NCI-H226 (cell line): Measurements from ENCODE around the gene PPFIA4.

Experiments
- DNase-seq: peaks from one replicate; pipeline ENCODE4 v3.0.0-alpha.2; 2015

PPFIA4 gene

GRCh38 chr1:203041351-203041932 lies 15.2 kb downstream of the PPFIA4 start:
- DNase-seq, result no peak

DNA sequence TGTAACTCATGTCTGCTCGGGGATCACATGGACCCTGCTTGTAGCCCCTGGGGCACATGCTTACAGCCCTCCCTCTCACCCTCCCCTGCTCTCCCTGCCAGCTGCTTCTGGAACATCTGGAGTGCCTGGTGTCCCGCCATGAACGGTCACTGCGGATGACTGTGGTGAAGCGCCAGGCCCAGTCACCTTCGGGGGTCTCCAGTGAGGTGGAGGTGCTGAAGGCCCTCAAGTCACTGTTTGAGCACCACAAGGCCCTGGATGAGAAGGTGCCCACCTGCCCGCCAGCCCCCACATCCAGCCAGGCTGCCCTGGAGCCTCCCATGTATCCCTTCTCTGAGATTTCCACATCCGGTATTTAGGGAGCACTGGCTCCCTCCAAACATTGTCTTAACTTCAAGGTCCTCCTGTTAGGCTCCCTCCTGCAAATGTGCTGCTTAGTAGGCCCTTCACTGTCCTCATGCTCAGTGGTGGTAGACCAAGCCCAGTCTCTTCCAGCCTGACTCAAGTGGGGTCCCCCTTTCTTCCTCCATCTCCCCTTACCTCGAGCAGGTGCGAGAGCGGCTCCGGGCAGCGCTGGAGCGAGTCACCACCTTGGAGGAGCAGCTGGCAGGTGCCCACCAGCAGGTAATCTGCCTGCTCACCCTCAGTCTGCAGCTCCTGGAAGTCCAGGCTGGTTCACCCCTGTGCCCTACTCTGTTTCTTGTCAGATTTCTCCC lies 17.7 kb downstream of the PPFIA4 start:
- DNase-seq, result no peak

GRCh38 chr1:203044546-203045250 lies 18.4 kb downstream of the PPFIA4 start:
- DNase-seq, result no peak

DNA sequence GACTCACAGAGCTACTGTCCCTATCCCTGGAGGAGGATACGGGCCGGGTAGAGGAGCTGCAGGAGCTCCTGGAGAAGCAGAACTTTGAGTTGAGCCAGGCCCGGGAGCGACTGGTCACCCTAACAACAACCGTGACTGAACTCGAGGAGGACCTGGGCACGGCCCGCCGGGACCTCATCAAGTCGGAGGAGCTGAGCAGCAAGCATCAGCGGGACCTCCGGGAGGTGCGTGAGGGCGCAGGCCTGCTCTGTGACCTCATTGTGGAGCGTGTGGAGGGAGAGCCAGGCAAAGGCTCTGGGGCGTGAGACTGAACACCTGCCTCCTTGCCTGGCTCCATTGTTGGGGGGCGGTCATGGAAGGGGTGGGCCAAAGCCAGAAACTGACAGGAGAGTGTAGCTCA lies 19.0 kb downstream of the PPFIA4 start:
- no peak for DNase-seq

GRCh38 chr1:203045821-203046594 lies 19.7 kb downstream of the PPFIA4 start:
- DNase-seq, result no peak

GRCh38 chr1:203046984-203047630 lies 20.8 kb downstream of the PPFIA4 start:
- DNase-seq, result peak; percentile 90

DNA sequence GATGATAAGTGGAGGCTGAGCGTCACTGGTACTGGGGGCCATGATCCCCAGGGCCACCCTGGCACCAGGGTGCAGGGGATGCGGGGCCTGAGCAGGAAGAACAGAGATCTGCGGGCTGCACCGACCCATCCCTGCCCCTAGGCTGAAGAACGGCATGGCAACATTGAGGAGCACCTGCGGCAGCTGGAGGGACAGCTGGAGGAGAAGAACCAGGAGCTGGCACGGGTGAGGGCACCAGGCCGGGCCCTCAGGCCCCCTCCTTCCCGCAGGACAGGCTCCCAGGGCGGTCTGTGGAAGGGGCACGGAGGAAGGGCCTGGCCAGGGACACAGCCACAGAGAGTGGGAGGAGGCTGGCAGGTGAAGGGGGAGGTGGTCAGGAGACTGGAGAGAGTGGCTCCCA lies 21.8 kb downstream of the PPFIA4 start:
- DNase-seq, result no peak

DNA sequence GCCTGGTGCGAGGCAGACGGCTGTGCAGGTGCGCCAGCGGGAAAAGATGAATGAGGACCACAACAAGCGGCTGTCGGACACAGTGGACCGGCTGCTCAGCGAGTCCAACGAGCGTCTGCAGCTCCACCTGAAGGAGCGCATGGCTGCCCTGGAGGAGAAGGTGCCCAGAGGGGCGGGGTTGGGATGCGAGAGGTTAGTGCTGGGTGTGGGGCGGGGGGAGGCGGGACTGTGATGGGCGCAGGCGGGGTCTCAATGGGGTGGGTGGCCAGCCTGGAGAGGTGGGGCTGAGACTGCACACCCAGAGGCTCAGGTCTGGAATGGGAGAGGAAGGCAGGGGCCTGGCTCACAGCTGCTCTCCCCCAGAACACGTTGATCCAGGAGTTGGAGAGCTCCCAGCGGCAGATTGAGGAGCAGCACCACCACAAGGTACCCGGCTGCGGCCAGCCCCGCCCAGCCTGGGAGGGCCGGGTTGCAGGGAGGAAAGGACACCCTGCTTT lies 22.3 kb downstream of the PPFIA4 start:
- peak; percentile 63 for DNase-seq

- no peak for DNase-seq
Observed at GRCh38 chr1:203049077-203049476, 22.8 kb downstream of the PPFIA4 start.

DNA sequence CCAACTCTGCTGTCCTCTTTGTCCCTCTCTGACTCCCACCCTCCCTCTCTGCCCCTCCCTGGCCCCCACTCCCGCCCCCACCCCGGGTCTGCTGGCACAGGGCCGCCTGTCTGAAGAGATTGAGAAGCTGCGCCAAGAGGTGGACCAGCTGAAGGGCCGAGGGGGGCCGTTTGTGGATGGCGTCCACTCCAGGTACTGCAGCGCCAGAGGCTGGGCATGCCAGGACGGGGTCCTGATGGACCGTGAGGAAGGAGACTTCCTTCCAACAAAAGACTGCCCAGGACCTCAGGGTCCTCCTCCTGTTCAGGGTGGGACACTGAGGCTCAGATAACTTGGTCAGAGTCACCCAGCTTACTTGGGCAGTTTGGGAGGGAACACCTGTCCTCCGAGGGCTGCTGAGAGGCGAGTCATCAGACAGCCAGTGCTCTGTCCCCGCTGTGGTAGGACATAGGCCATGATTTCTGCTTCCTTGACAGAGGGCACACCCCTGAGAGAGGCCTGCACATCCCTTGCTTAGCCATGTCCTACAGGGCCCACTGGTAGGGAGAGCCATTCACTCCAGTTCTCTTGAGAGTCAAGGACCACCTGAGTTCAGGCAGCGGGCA lies 23.4 kb downstream of the PPFIA4 start:
- DNase-seq, result no peak

- no peak for DNase-seq
Observed at GRCh38 chr1:203050826-203051225, 24.5 kb downstream of the PPFIA4 start.

- no peak for DNase-seq
Observed at GRCh38 chr1:203051841-203052324, 25.6 kb downstream of the PPFIA4 start.

- DNase-seq, result no peak
Observed at GRCh38 chr1:203052601-203053000, 26.3 kb downstream of the PPFIA4 start.

DNA sequence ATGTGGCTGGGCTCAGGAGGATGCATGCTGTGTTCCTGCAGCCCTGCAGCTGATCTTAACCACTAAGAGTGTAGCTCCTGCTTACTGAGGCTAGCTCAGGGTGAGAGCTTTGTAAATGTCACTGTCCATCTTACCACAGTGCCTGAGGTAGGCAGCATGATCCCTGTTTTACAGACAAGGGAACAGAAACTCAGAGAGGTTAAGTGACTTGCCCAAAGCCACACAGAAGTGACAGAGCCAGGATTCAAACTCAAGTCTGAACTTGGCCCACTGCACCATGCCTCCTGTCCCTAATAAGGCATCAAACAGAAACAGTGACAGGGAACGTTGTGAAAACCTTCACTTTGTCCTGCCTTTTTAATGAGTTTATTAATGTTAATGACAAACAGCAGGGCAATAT lies 27.9 kb downstream of the PPFIA4 start:
- no peak for DNase-seq

DNA sequence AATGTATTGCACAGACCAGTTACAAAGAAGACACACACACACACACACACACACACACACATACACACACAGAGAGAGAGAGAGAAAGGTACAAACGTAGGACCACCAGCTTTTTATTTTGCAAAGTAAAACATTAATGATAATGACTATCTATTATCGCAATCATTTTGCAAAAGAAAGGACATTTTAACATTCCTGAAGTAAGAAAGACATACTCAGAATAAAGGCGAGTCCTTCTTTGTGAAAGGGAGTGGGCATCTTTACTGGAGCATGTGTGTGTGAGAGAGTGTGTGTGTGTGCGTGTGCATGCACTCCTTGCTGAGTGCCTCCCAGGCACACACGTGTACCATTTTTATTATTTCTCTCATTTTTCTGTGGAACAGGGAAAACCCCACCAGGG lies 28.4 kb downstream of the PPFIA4 start:
- DNase-seq, result no peak

- DNase-seq, result no peak
Observed at GRCh38 chr1:203055161-203055799, 29.0 kb downstream of the PPFIA4 start.

- DNase-seq, result no peak
Observed at GRCh38 chr1:203056012-203056411, 29.7 kb downstream of the PPFIA4 start.

DNA sequence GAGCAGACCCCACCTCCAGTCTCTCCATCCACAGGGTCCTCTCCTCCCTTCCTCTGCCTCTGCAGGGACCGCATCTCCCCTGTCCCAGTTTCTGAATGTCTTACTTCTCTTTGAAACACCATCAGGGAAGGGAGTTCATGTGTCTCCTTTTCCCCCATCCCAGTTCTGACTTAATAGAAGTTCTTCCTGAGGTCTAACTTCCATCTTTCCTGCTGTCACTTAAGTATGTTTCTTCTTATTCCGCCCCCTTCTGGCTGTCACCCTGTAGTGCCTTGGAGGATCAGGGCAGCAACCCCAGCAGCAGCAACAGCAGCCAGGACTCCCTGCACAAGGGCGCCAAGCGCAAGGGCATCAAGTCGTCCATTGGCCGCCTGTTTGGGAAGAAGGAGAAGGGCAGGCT lies 30.2 kb downstream of the PPFIA4 start:
- no peak for DNase-seq

- DNase-seq, result no peak
Observed at GRCh38 chr1:203057911-203058675, 31.8 kb downstream of the PPFIA4 start.

GRCh38 chr1:203058676-203058935 lies 32.3 kb downstream of the PPFIA4 start:
- DNase-seq, result no peak

DNA sequence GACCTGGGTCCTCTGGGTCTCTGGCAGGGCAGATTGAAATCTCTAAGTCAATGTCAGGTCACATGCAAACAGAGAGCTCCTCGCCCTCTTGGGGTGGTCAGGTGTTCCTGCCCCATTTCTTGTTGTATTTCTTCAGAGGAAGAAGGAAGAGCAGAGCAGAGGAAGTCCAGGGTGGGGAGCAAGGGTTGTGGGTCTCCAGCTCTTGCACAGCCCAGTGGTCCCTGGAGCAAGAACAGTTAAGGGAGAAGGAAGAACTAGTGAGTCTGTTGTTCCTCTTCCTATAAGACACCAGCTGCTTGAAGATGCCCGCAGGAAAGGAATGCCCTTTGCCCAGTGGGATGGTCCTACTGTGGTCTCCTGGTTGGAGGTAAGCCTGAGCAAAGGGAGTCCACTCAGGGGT lies 33.2 kb downstream of the PPFIA4 start:
- DNase-seq, result no peak
